ENCODE measurements around the gene ARHGEF10L.

Gene ARHGEF10L

GRCh38 chr1:17706445-17706844, 166.9 kb downstream of the ARHGEF10L start:
- DNase-seq (ENCODE audit: low read depth, low spot score) = no peak
- POLR2A ChIA-PET = no interaction called here
- no peak for TF ChIP-seq CTCF (IDR thresholded peaks at IDR 0.05; ENCODE audit: insufficient read depth, low read length, missing control alignments)
- CTCF ChIA-PET = interaction anchor here (0.9 to 1.4 kb wide), 2 partner anchors 9 to 11 kb away, joined by 4 to 5 read pairs; no protein-coding TSS in a partner anchor
- H3K4me3 ChIP-seq (ENCODE audit: low read depth, low read length) = no peak overlapping the region

- ChIA-PET POLR2A (no interaction called here), CTCF (interaction anchor here (0.9 to 1.0 kb wide), 3 partner anchors 12 to 49 kb away, joined by 3 to 4 read pairs (median 3); no protein-coding TSS in a partner anchor)
- TF ChIP-seq CTCF (IDR thresholded peaks at IDR 0.05; ENCODE audit: insufficient read depth, low read length, missing control alignments) = no peak
- no peak overlapping the region for H3K4me3 ChIP-seq (ENCODE audit: low read depth, low read length)
- no peak for DNase-seq (ENCODE audit: low read depth, low spot score)
Measured at GRCh38 chr1:17709981-17710380, 170.5 kb downstream of the ARHGEF10L start.

GRCh38 chr1:17710889-17711576, 171.5 kb downstream of the ARHGEF10L start:
- CTCF ChIA-PET = no interaction called here

GRCh38 chr1:17711577-17711910, 172.0 kb downstream of the ARHGEF10L start:
- H3K4me3 ChIP-seq (ENCODE audit: low read depth, low read length) = no peak overlapping the region
- DNase-seq (ENCODE audit: low read depth, low spot score) = no peak
- POLR2A ChIA-PET = no interaction called here
- TF ChIP-seq CTCF (IDR thresholded peaks at IDR 0.05; ENCODE audit: insufficient read depth, low read length, missing control alignments) = no peak
- CTCF ChIA-PET = no interaction called here

More at GRCh38 chr1:17710889-17711576, 171.5 kb downstream of the ARHGEF10L start:
- no peak for TF ChIP-seq CTCF (IDR thresholded peaks at IDR 0.05; ENCODE audit: insufficient read depth, low read length, missing control alignments)
- POLR2A ChIA-PET = no interaction called here
- DNase-seq (ENCODE audit: low read depth, low spot score) = no peak
- no peak overlapping the region for H3K4me3 ChIP-seq (ENCODE audit: low read depth, low read length)

- CTCF ChIA-PET = no interaction called here
Measured at GRCh38 chr1:17711941-17712340, 172.4 kb downstream of the ARHGEF10L start.

GRCh38 chr1:17713993-17714392, 174.5 kb downstream of the ARHGEF10L start:
- POLR2A ChIA-PET = interaction anchor here (0.6 kb wide), 1 partner anchor 34 kb away, joined by 4 read pairs; no protein-coding TSS in a partner anchor
- DNase-seq (ENCODE audit: low read depth, low spot score) = no peak
- CTCF ChIA-PET = interaction anchor here (1.0 to 1.4 kb wide), 3 partner anchors 11 to 202 kb away, joined by 3 read pairs; no protein-coding TSS in a partner anchor
- no peak for TF ChIP-seq CTCF (IDR thresholded peaks at IDR 0.05; ENCODE audit: insufficient read depth, low read length, missing control alignments)
- H3K4me3 ChIP-seq (ENCODE audit: low read depth, low read length) = no peak overlapping the region

More at GRCh38 chr1:17711941-17712340, 172.4 kb downstream of the ARHGEF10L start:
- no peak overlapping the region for H3K4me3 ChIP-seq (ENCODE audit: low read depth, low read length)
- no peak for TF ChIP-seq CTCF (IDR thresholded peaks at IDR 0.05; ENCODE audit: insufficient read depth, low read length, missing control alignments)
- no peak for DNase-seq (ENCODE audit: low read depth, low spot score)
- POLR2A ChIA-PET = no interaction called here

All from AG04449 (cell line).